T-cell (primary cell): Measurements from ENCODE around the gene PCP4L1. TPM values are rescaled to one million over a fixed set of nuclear protein-coding genes. Genes with fewer than 3 reads are reported as not detected.

Experiments
- ATAC-seq, 4 experiments: fragments of 200-7000 bp in 3 of 4; fragments of 150-1000 bp in 1 of 4; cut with Tn5 transposase; replicated peaks in 1 of 4; 1 replicate in 3 of 4; 2 replicates in 1 of 4; pipeline ENCODE4 v1.10.0; 2021; ENCODE audit warnings: moderate library complexity in 3 of 4, mild to moderate bottlenecking in 2 of 4, moderate number of reproducible peaks in 1 of 4
- CTCF ChIA-PET, 2 donors: fragments of 300-600 bp; sonication (Branson Sonifier 250); formaldehyde crosslinking; loops; one replicate each; lab custom pipeline; 2022; ENCODE audit warnings: antibody characterized with exemption in 2 of 2; lab: Charles Lee
- POLR2A ChIA-PET, 2 donors: fragments of 300-600 bp; sonication (Branson Sonifier 250); formaldehyde crosslinking; loops; one replicate each; lab custom pipeline; 2022; ENCODE audit warnings: antibody characterized with exemption in 2 of 2; lab: Charles Lee
- DNase-seq, 35 experiments: peaks; one replicate each; pipeline versions ENCODE4 v3.0.0 to v3.0.0-alpha.2; 2013 to 2023
- H3K27ac ChIP-seq: one replicate; pipeline ENCODE4 v1.5.1; 2013; ENCODE audit warnings: low read length
- H3K27me3 ChIP-seq, 2 experiments: replicated peaks in 1 of 2; 1 replicate in 1 of 2; 2 replicates in 1 of 2; pipeline versions ENCODE4 v1.6.1 to v1.7.0; 2013; ENCODE audit warnings: low read length in 1 of 2, mixed read lengths in 1 of 2; ENCODE audit not compliant: control insufficient read depth in 2 of 2, insufficient read depth in 2 of 2; ENCODE audit errors: extremely low read depth in 1 of 2
- H3K36me3 ChIP-seq, 2 donors: 1 replicate in 1 of 2; 2 replicates in 1 of 2; pipeline versions ENCODE4 v1.6.1 to v1.7.0; 2013; ENCODE audit warnings: low read length in 1 of 2; ENCODE audit not compliant: control insufficient read depth in 2 of 2, insufficient read depth in 1 of 2; ENCODE audit errors: extremely low read depth in 1 of 2
- H3K4me1 ChIP-seq, 2 experiments: 1 replicate in 1 of 2; 2 replicates in 1 of 2; pipeline versions ENCODE4 v1.6.1 to v1.7.0; 2013; ENCODE audit warnings: low read length in 2 of 2, mixed read lengths in 1 of 2; ENCODE audit not compliant: insufficient read depth in 2 of 2, control insufficient read depth in 1 of 2; ENCODE audit errors: extremely low read depth in 1 of 2
- H3K4me3 ChIP-seq, 2 donors: 1 replicate in 1 of 2; 2 replicates in 1 of 2; pipeline versions ENCODE4 v1.5.1 to v1.7.0; 2013; ENCODE audit warnings: mild to moderate bottlenecking in 2 of 2, low read length in 1 of 2, moderate library complexity in 1 of 2; ENCODE audit not compliant: control insufficient read depth in 1 of 2; ENCODE audit errors: extremely low read depth in 1 of 2
- H3K9me3 ChIP-seq: 2 replicates; pipeline ENCODE4 v1.7.0; 2013
- H3K27ac Mint-ChIP-seq, 2 donors: one replicate each; pipeline ENCODE4 v1.8.0; 2020 to 2021; ENCODE audit warnings: mild to moderate bottlenecking in 2 of 2, mixed read lengths in 2 of 2
- H3K27me3 Mint-ChIP-seq, 2 donors: one replicate each; pipeline ENCODE4 v1.8.0; 2021 to 2022; ENCODE audit warnings: mixed read lengths in 2 of 2
- H3K36me3 Mint-ChIP-seq: one replicate; pipeline ENCODE4 v1.8.0; 2021; ENCODE audit warnings: mixed read lengths
- H3K4me1 Mint-ChIP-seq, 3 donors: one replicate each; pipeline ENCODE4 v1.8.0; 2020 to 2022; ENCODE audit warnings: mixed read lengths in 3 of 3, mild to moderate bottlenecking in 1 of 3
- H3K4me3 Mint-ChIP-seq, 3 donors: one replicate each; pipeline ENCODE4 v1.8.0; 2020 to 2022; ENCODE audit warnings: mild to moderate bottlenecking in 3 of 3, mixed read lengths in 3 of 3, moderate library complexity in 3 of 3
- H3K9me3 Mint-ChIP-seq, 3 donors: one replicate each; pipeline ENCODE4 v1.8.0; 2020 to 2022; ENCODE audit warnings: mixed read lengths in 3 of 3
- WGBS: methylation state at CpG from one replicate; pipeline ENCODE4 v1.1.5; 2013; ENCODE audit warnings: missing lambda C conversion rate; ENCODE audit not compliant: insufficient coverage; 5-methylcytosine and 5-hydroxymethylcytosine counted together
- total RNA-seq, 35 experiments: library from RNA in 6 of 35; stranded (reverse) in 6 of 35; fragments of 120-200 nt in 1 of 35; gene quantifications; one replicate each; pipeline versions ENCODE4 v1.2.1 to v1.2.4 and lab custom pipeline; 2013 to 2026

Gene PCP4L1
- total RNA-seq, 5 donors from 2014 or later (not counting 1 experiment from before 2014, with no cell fraction given) = not detected

GRCh38 chr1:161304927-161305866, 46.7 kb downstream of the PCP4L1 start:
- H3K4me3 Mint-ChIP-seq = peak overlapping the region; percentile 92 to 98 (median 98)
- Histone ChIP-seq H3K4me1 (peaks cover 11 to 27% of the 10 kb centered on the region in 2 experiments), H3K4me3 (peak overlapping the region; percentile 79 to 91), H3K27ac (peak overlapping the region; percentile 80), H3K9me3 (no peaks in the 10 kb centered on the region), H3K36me3 (peaks cover 0 to 2% of the 10 kb centered on the region in 2 donors), H3K27me3 (no peaks in the 10 kb centered on the region)
- H3K27me3 Mint-ChIP-seq = no peaks in the 10 kb centered on the region
- H3K27ac Mint-ChIP-seq = peak overlapping the region; percentile 94
- 12% methylated on average over 12 of the region's 17 CpGs for WGBS
- peak in 3 of 35 experiments; percentile 8 to 35 (median 10) for DNase-seq
- peaks cover 33 to 42% (median 41%) of the 10 kb centered on the region in 3 donors for H3K4me1 Mint-ChIP-seq
- H3K9me3 Mint-ChIP-seq = no peaks in the 10 kb centered on the region
- ATAC-seq = no peak
- POLR2A ChIA-PET = interaction anchor here (0.6 to 1.0 kb wide), 4 partner anchors 9 to 1025 kb away, joined by 5 to 13 read pairs (median 6); partner anchors contain the start of gene SDHC (in 1 of the 2)
- H3K36me3 Mint-ChIP-seq = no peaks in the 10 kb centered on the region
- CTCF ChIA-PET = interaction anchor here (0.6 to 4.0 kb wide), 22 partner anchors 9 to 592 kb away, joined by 3 to 36 read pairs (median 4); partner anchors contain the start of genes SDHC (in 2 of the 2), CFAP126 (in 1 of the 2), KLHDC9 (in 1 of the 2) and PCP4L1 (in 1 of the 2)

GRCh38 chr1:161305867-161306519, 47.4 kb downstream of the PCP4L1 start:
- Mint-ChIP-seq H3K36me3 (no peaks in the 10 kb centered on the region), H3K27ac (peak overlapping the region; percentile 94), H3K4me1 (peaks cover 33 to 42% (median 41%) of the 10 kb centered on the region in 3 donors), H3K27me3 (no peaks in the 10 kb centered on the region), H3K4me3 (peak overlapping the region; percentile 92 to 98 (median 98)), H3K9me3 (no peaks in the 10 kb centered on the region)
- Histone ChIP-seq H3K36me3 (peaks cover 0 to 2% of the 10 kb centered on the region in 2 donors), H3K9me3 (no peaks in the 10 kb centered on the region), H3K27me3 (no peaks in the 10 kb centered on the region), H3K27ac (peak overlapping the region; percentile 80), H3K4me1 (peaks cover 11 to 27% of the 10 kb centered on the region in 2 experiments), H3K4me3 (peak overlapping the region; percentile 79 to 91)
- peak; percentile 79 to 94 (median 87) for DNase-seq
- peak; percentile 97 to 99 (median 98) for ATAC-seq
- CTCF ChIA-PET = interaction anchor here (0.6 to 4.0 kb wide), 23 partner anchors 8 to 254 kb away, joined by 3 to 36 read pairs (median 3); partner anchors contain the start of genes SDHC (in 2 of the 2), CFAP126 (in 1 of the 2), KLHDC9 (in 1 of the 2) and PCP4L1 (in 1 of the 2)
- WGBS = 0% methylated on average over 11 of the region's 31 CpGs
- POLR2A ChIA-PET = interaction anchor here (0.6 to 1.0 kb wide), 7 partner anchors 8 to 1252 kb away, joined by 3 to 11 read pairs (median 7); partner anchors contain the start of genes PPOX (in 1 of the 2), SDHC (in 1 of the 2) and TOMM40L (in 1 of the 2)

- Mint-ChIP-seq H3K9me3 (no peaks in the 10 kb centered on the region), H3K4me1 (peaks cover 33 to 42% (median 41%) of the 10 kb centered on the region in 3 donors), H3K27me3 (no peaks in the 10 kb centered on the region), H3K4me3 (peak overlapping the region in 2 of 3 donors; percentile 3 to 41), H3K36me3 (no peaks in the 10 kb centered on the region), H3K27ac (peak overlapping the region; percentile 94)
- POLR2A ChIA-PET = interaction anchor here (0.5 to 0.6 kb wide), 2 partner anchors 221 to 274 kb away, joined by 6 read pairs; no protein-coding TSS in a partner anchor
- peak in 4 of 35 experiments; percentile 5 to 44 (median 14) for DNase-seq
- Histone ChIP-seq H3K9me3 (no peaks in the 10 kb centered on the region), H3K27ac (peak overlapping the region; percentile 80), H3K36me3 (peaks cover 0 to 2% of the 10 kb centered on the region in 2 donors), H3K27me3 (no peaks in the 10 kb centered on the region), H3K4me3 (no peak overlapping the region), H3K4me1 (peaks cover 11 to 27% of the 10 kb centered on the region in 2 experiments)
- 83% methylated on average over 7 of the region's 7 CpGs for WGBS
- ATAC-seq = no peak
- CTCF ChIA-PET = interaction anchor here (0.6 to 4.0 kb wide), 5 partner anchors 10 to 1269 kb away, joined by 3 to 36 read pairs (median 6); partner anchors contain the start of gene TOMM40L (in 1 of the 2)
Measured at GRCh38 chr1:161307230-161307768, 48.8 kb downstream of the PCP4L1 start.

GRCh38 chr1:161307892-161308638, 49.5 kb downstream of the PCP4L1 start:
- Histone ChIP-seq H3K36me3 (peaks cover 0 to under 1% of the 10 kb centered on the region in 2 donors), H3K4me3 (no peak overlapping the region), H3K4me1 (peaks cover 11 to 27% of the 10 kb centered on the region in 2 experiments), H3K27me3 (no peaks in the 10 kb centered on the region), H3K9me3 (no peaks in the 10 kb centered on the region), H3K27ac (peak overlapping the region; percentile 80)
- Mint-ChIP-seq H3K27ac (peak overlapping the region; percentile 84 to 88), H3K36me3 (no peaks in the 10 kb centered on the region), H3K27me3 (no peaks in the 10 kb centered on the region), H3K4me3 (no peak overlapping the region), H3K9me3 (no peaks in the 10 kb centered on the region), H3K4me1 (peaks cover 33 to 42% (median 37%) of the 10 kb centered on the region in 3 donors)
- POLR2A ChIA-PET = interaction anchor here in 1 of 2 donors (0.5 kb wide), 1 partner anchor 275 kb away, joined by 6 read pairs; no protein-coding TSS in a partner anchor
- CTCF ChIA-PET = interaction anchor here (0.6 to 4.0 kb wide), 3 partner anchors 18 to 1270 kb away, joined by 3 to 36 read pairs (median 3); partner anchors contain the start of gene TOMM40L (in 1 of the 2)
- DNase-seq = no peak
- no peak for ATAC-seq
- WGBS = no CpG with 5 or more reads among the region's 2 CpGs

DNA sequence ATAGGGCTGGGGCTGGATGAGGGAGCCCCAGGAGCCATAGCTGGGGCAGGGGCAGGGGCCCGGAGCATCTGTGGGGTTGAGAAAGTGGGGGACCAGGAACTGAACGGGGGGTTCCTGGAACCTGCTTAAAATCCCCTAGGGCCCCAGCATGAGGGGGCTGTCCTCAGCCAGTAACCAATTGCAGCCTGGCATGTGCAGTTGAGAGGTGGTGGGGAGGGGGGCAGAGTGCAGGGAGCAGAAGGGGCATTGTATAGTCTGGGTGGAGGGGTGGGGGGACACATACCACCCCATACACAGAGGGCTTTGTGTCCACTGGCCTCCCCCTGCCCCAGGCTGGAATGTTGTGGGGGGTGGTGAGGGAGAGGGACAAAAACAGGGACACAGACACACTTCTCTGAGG, 51.3 kb downstream of the PCP4L1 start, which contains the start of gene MPZ:
Gene MPZ (minus strand): TSS at position 101 of the 400 bp plus-strand sequence. CDS start 63 bp downstream, at position 38.
- ChIA-PET POLR2A (no interaction called here), CTCF (no interaction called here)
- H3K9me3 Mint-ChIP-seq = no peaks in the 10 kb centered on the region
- H3K4me1 Mint-ChIP-seq = peaks cover 31 to 35% (median 35%) of the 10 kb centered on the region in 3 donors
- no peak within 1 kb of the TSS for H3K27ac Mint-ChIP-seq
- no peak for DNase-seq
- no peak within 1 kb of the TSS for H3K4me3 Mint-ChIP-seq
- no peak within 1 kb of the TSS for H3K4me3 ChIP-seq
- no peaks in the 10 kb centered on the region for H3K36me3 Mint-ChIP-seq
- no peaks in the 10 kb centered on the region for H3K27me3 Mint-ChIP-seq
- peaks cover 8 to 32% of the 10 kb centered on the region in 2 experiments for H3K4me1 ChIP-seq
- WGBS = 100% methylated on average over 1 of the region's 2 CpGs
- no peaks in the 10 kb centered on the region for H3K36me3 ChIP-seq
- ATAC-seq = no peak
- no peaks in the 10 kb centered on the region for H3K27me3 ChIP-seq
- H3K27ac ChIP-seq = no peak within 1 kb of the TSS
- H3K9me3 ChIP-seq = no peaks in the 10 kb centered on the region
